GM06990 (cell line): ENCODE measurements around the gene SIM2.
A peak's percentile ranks its signal among the peaks of the same experiment; 100 is the strongest.

ENCODE experiments used
- DNase-seq: peaks from one replicate; pipeline ENCODE4 v3.0.0-alpha.2; 2011; ENCODE audit not compliant: insufficient read length; ENCODE audit errors: extremely low read depth
- H3K27me3 ChIP-seq: replicated peaks from 2 replicates; pipeline ENCODE4 v1.6.0; 2011; ENCODE audit warnings: low read length; ENCODE audit not compliant: control insufficient read depth, insufficient read depth
- H3K36me3 ChIP-seq: 2 replicates; pipeline ENCODE4 v1.5.1; 2011; ENCODE audit warnings: low read length; ENCODE audit not compliant: control insufficient read depth, insufficient read depth
- H3K4me3 ChIP-seq: replicated peaks from 2 replicates; pipeline ENCODE4 v1.5.1; 2011; ENCODE audit warnings: low read depth, mild to moderate bottlenecking, control low read depth, low read length
- CTCF ChIP-seq: IDR thresholded peaks from 2 replicates; pipeline ENCODE4 v1.5.1; 2011; ENCODE audit warnings: low read length, control low read depth, mild to moderate bottlenecking, inconsistent platforms; ENCODE audit not compliant: insufficient read depth, poor library complexity, severe bottlenecking

SIM2 gene

GRCh38 chr21:36689324-36689723, 9.6 kb upstream of the SIM2 start:
- no peak for DNase-seq
- Histone ChIP-seq H3K27me3 (peaks cover 3% of the 10 kb centered on the region; the same call in 1 of the 2 replicates), H3K36me3 (no peaks in the 10 kb centered on the region), H3K4me3 (no peak overlapping the region)
- TF ChIP-seq CTCF: no peak

- H3K27me3 ChIP-seq: peaks cover 5% of the 10 kb centered on the region
- H3K36me3 ChIP-seq: no peaks in the 10 kb centered on the region
- no peak overlapping the region for H3K4me3 ChIP-seq
- no peak for DNase-seq
- TF ChIP-seq CTCF: no peak
These were observed 8.0 kb upstream of the SIM2 start for GRCh38 chr21:36690628-36691554.

- no peak for DNase-seq
- Histone ChIP-seq H3K27me3 (peaks cover 5% of the 10 kb centered on the region), H3K36me3 (no peaks in the 10 kb centered on the region), H3K4me3 (no peak overlapping the region)
- TF ChIP-seq CTCF: no peak
These were observed 7.3 kb upstream of the SIM2 start for GRCh38 chr21:36691555-36692041.

GRCh38 chr21:36692114-36692834, 6.6 kb upstream of the SIM2 start:
- Histone ChIP-seq H3K27me3 (peaks cover 5% of the 10 kb centered on the region), H3K4me3 (no peak overlapping the region), H3K36me3 (no peaks in the 10 kb centered on the region)
- TF ChIP-seq CTCF: no peak
- no peak for DNase-seq

- Histone ChIP-seq H3K27me3 (peaks cover 5% of the 10 kb centered on the region), H3K4me3 (no peak overlapping the region), H3K36me3 (no peaks in the 10 kb centered on the region)
- DNase-seq: no peak
- peak; percentile 12 for TF ChIP-seq CTCF
These were observed 6.0 kb upstream of the SIM2 start for GRCh38 chr21:36692835-36693488.
